ENCODE results near the gene RFC5. TPM values are rescaled to one million over a fixed set of nuclear protein-coding genes. Genes with fewer than 3 reads are reported as not detected.

RFC5 gene
- total and polyA plus RNA-seq, 7 experiments from 2014 or later: 6.3 to 40.3 (median 18.0) TPM

- Mint-ChIP-seq H3K4me1 (peaks cover 0 to 18% (median 2%) of the 10 kb centered on the region in 7 donors), H3K27ac (peak overlapping the region in 4 of 9 donors; percentile 1 to 42 (median 28)), H3K9me3 (peaks cover 0 to 3% (median 0%) of the 10 kb centered on the region in 11 donors), H3K4me3 (no peak overlapping the region), H3K27me3 (no peaks in the 10 kb centered on the region), H3K36me3 (peaks cover 6 to 46% (median 22%) of the 10 kb centered on the region in 5 donors)
- POLR2A ChIA-PET: no interaction called here
- H3K9me3 ChIP-seq (ENCODE audit: control insufficient read depth in 2 of 3, low read length in 3 of 3): no peaks in the 10 kb centered on the region
- peaks cover 3 to 56% (median 24%) of the 10 kb centered on the region in 3 experiments for H3K36me3 ChIP-seq (ENCODE audit: control insufficient read depth in 2 of 3, insufficient read depth in 3 of 3, low read length in 3 of 3)
- no peaks in the 10 kb centered on the region for H3K4me1 ChIP-seq (ENCODE audit: control insufficient read depth in 2 of 2, insufficient read depth in 2 of 2, low read length in 2 of 2)
- DNase-seq: no peak
- CTCF ChIA-PET: no interaction called here
- H3K27ac ChIP-seq (ENCODE audit: low read depth, low read length): no peak overlapping the region
- no peak for ATAC-seq
- intact Hi-C loops (cut with micrococcal nuclease): no loop called here
- H3K27me3 ChIP-seq (ENCODE audit: control insufficient read depth in 2 of 2, insufficient read depth in 2 of 2, low read length in 2 of 2): no peaks in the 10 kb centered on the region
- H3K4me3 ChIP-seq (ENCODE audit: low read length): no peak overlapping the region
Observed at GRCh38 chr12:118042091-118042490, 25.6 kb downstream of the RFC5 start.

GRCh38 chr12:118044075-118044474 is 27.6 kb downstream of the RFC5 start:
- ATAC-seq (no peak), DNase-seq (no peak)
- Mint-ChIP-seq H3K27ac (no peak overlapping the region), H3K4me1 (peaks cover 0 to 19% (median 2%) of the 10 kb centered on the region in 7 donors), H3K9me3 (peaks cover 0 to 3% (median 0%) of the 10 kb centered on the region in 11 donors), H3K27me3 (no peaks in the 10 kb centered on the region), H3K4me3 (no peak overlapping the region), H3K36me3 (peaks cover 6 to 54% (median 24%) of the 10 kb centered on the region in 5 donors)
- Histone ChIP-seq H3K9me3 (ENCODE audit: control insufficient read depth in 2 of 3, low read length in 3 of 3) (no peaks in the 10 kb centered on the region), H3K4me3 (ENCODE audit: low read length) (no peak overlapping the region), H3K27ac (ENCODE audit: low read depth, low read length) (no peak overlapping the region), H3K36me3 (ENCODE audit: control insufficient read depth in 2 of 3, insufficient read depth in 3 of 3, low read length in 3 of 3) (peaks cover 3 to 39% (median 17%) of the 10 kb centered on the region in 3 experiments), H3K4me1 (ENCODE audit: control insufficient read depth in 2 of 2, insufficient read depth in 2 of 2, low read length in 2 of 2) (no peaks in the 10 kb centered on the region), H3K27me3 (ENCODE audit: control insufficient read depth in 2 of 2, insufficient read depth in 2 of 2, low read length in 2 of 2) (no peaks in the 10 kb centered on the region)
- ChIA-PET CTCF (no interaction called here), POLR2A (no interaction called here)
- intact Hi-C loops (cut with micrococcal nuclease): no loop called here

GRCh38 chr12:118044577-118044976 is 28.1 kb downstream of the RFC5 start:
- intact Hi-C loops (cut with micrococcal nuclease): no loop called here
- no peaks in the 10 kb centered on the region for H3K27me3 ChIP-seq (ENCODE audit: control insufficient read depth in 2 of 2, insufficient read depth in 2 of 2, low read length in 2 of 2)
- ChIA-PET POLR2A (no interaction called here), CTCF (no interaction called here)
- Mint-ChIP-seq H3K4me3 (no peak overlapping the region), H3K27ac (peak overlapping the region in 1 of 9 donors; percentile 55), H3K4me1 (peaks cover 0 to 19% (median 2%) of the 10 kb centered on the region in 7 donors), H3K9me3 (peaks cover 0 to 3% (median 0%) of the 10 kb centered on the region in 11 donors), H3K27me3 (no peaks in the 10 kb centered on the region), H3K36me3 (peaks cover 6 to 55% (median 24%) of the 10 kb centered on the region in 5 donors)
- ATAC-seq (no peak), DNase-seq (no peak)
- no peaks in the 10 kb centered on the region for H3K9me3 ChIP-seq (ENCODE audit: control insufficient read depth in 2 of 3, low read length in 3 of 3)
- no peaks in the 10 kb centered on the region for H3K4me1 ChIP-seq (ENCODE audit: control insufficient read depth in 2 of 2, insufficient read depth in 2 of 2, low read length in 2 of 2)
- no peak overlapping the region for H3K27ac ChIP-seq (ENCODE audit: low read depth, low read length)
- no peak overlapping the region for H3K4me3 ChIP-seq (ENCODE audit: low read length)
- peaks cover 3 to 35% (median 17%) of the 10 kb centered on the region in 3 experiments for H3K36me3 ChIP-seq (ENCODE audit: control insufficient read depth in 2 of 3, insufficient read depth in 3 of 3, low read length in 3 of 3)

- no peak for DNase-seq
- H3K27me3 ChIP-seq (ENCODE audit: control insufficient read depth in 2 of 2, insufficient read depth in 2 of 2, low read length in 2 of 2): no peaks in the 10 kb centered on the region
- no peak overlapping the region for H3K27ac ChIP-seq (ENCODE audit: low read depth, low read length)
- Mint-ChIP-seq H3K9me3 (peaks cover 0 to 3% (median 0%) of the 10 kb centered on the region in 11 donors), H3K27ac (no peak overlapping the region), H3K4me3 (no peak overlapping the region), H3K4me1 (peaks cover 0 to 23% (median 3%) of the 10 kb centered on the region in 7 donors), H3K36me3 (peaks cover 8 to 61% (median 26%) of the 10 kb centered on the region in 5 donors), H3K27me3 (no peaks in the 10 kb centered on the region)
- H3K9me3 ChIP-seq (ENCODE audit: control insufficient read depth in 2 of 3, low read length in 3 of 3): no peaks in the 10 kb centered on the region
- ATAC-seq: no peak
- ChIA-PET CTCF (no interaction called here), POLR2A (no interaction called here)
- no peak overlapping the region for H3K4me3 ChIP-seq (ENCODE audit: low read length)
- no peaks in the 10 kb centered on the region for H3K4me1 ChIP-seq (ENCODE audit: control insufficient read depth in 2 of 2, insufficient read depth in 2 of 2, low read length in 2 of 2)
- intact Hi-C loops (cut with micrococcal nuclease): no loop called here
- H3K36me3 ChIP-seq (ENCODE audit: control insufficient read depth in 2 of 3, insufficient read depth in 3 of 3, low read length in 3 of 3): peaks cover 3 to 39% (median 10%) of the 10 kb centered on the region in 3 experiments
Observed at GRCh38 chr12:118046430-118046829, 29.9 kb downstream of the RFC5 start.

GRCh38 chr12:118050972-118051910 is 34.7 kb downstream of the RFC5 start:
- H3K27me3 ChIP-seq (ENCODE audit: control insufficient read depth in 2 of 2, insufficient read depth in 2 of 2, low read length in 2 of 2): no peaks in the 10 kb centered on the region
- H3K9me3 Mint-ChIP-seq: peaks cover 0 to 2% (median 0%) of the 10 kb centered on the region in 11 donors
- H3K36me3 Mint-ChIP-seq: peaks cover 8 to 41% (median 27%) of the 10 kb centered on the region in 5 donors
- no peak overlapping the region for H3K4me3 Mint-ChIP-seq
- H3K4me3 ChIP-seq (ENCODE audit: low read length): no peak overlapping the region
- H3K36me3 ChIP-seq (ENCODE audit: control insufficient read depth in 2 of 3, insufficient read depth in 3 of 3, low read length in 3 of 3): peaks cover 0 to 30% (median 0%) of the 10 kb centered on the region in 3 experiments
- intact Hi-C loops (cut with micrococcal nuclease): no loop called here
- DNase-seq (no peak), ATAC-seq (no peak)
- CTCF ChIA-PET: no interaction called here
- H3K27me3 Mint-ChIP-seq: no peaks in the 10 kb centered on the region
- H3K4me1 Mint-ChIP-seq: peaks cover 8 to 27% (median 20%) of the 10 kb centered on the region in 7 donors
- no peak overlapping the region for H3K27ac ChIP-seq (ENCODE audit: low read depth, low read length)
- peak overlapping the region in 1 of 9 donors; percentile 48 for H3K27ac Mint-ChIP-seq
- H3K4me1 ChIP-seq (ENCODE audit: control insufficient read depth in 2 of 2, insufficient read depth in 2 of 2, low read length in 2 of 2): peaks cover 0 to 14% of the 10 kb centered on the region in 2 donors
- POLR2A ChIA-PET: interaction anchor here (0.9 kb wide), 1 partner anchor 22 kb away, joined by 4 read pairs; no protein-coding TSS in a partner anchor
- no peaks in the 10 kb centered on the region for H3K9me3 ChIP-seq (ENCODE audit: control insufficient read depth in 2 of 3, low read length in 3 of 3)

- peaks cover 8 to 36% (median 25%) of the 10 kb centered on the region in 5 donors for H3K36me3 Mint-ChIP-seq
- CTCF ChIA-PET: interaction anchor here (0.6 kb wide), 1 partner anchor 150 kb away, joined by 3 read pairs; no protein-coding TSS in a partner anchor
- Histone ChIP-seq H3K4me3 (ENCODE audit: low read length) (no peak overlapping the region), H3K27me3 (ENCODE audit: control insufficient read depth in 2 of 2, insufficient read depth in 2 of 2, low read length in 2 of 2) (no peaks in the 10 kb centered on the region), H3K4me1 (ENCODE audit: control insufficient read depth in 2 of 2, insufficient read depth in 2 of 2, low read length in 2 of 2) (peaks cover 0 to 14% of the 10 kb centered on the region in 2 donors), H3K9me3 (ENCODE audit: control insufficient read depth in 2 of 3, low read length in 3 of 3) (no peaks in the 10 kb centered on the region), H3K27ac (ENCODE audit: low read depth, low read length) (no peak overlapping the region), H3K36me3 (ENCODE audit: control insufficient read depth in 2 of 3, insufficient read depth in 3 of 3, low read length in 3 of 3) (peaks cover 0 to 28% (median 0%) of the 10 kb centered on the region in 3 experiments)
- ATAC-seq (no peak), DNase-seq (peak in 1 of 9 donors; percentile 37)
- POLR2A ChIA-PET: no interaction called here
- peaks cover 11 to 27% (median 20%) of the 10 kb centered on the region in 7 donors for H3K4me1 Mint-ChIP-seq
- H3K27ac Mint-ChIP-seq: peak overlapping the region in 7 of 9 donors; percentile 0 to 65 (median 14)
- H3K9me3 Mint-ChIP-seq: peaks cover 0 to 2% (median 0%) of the 10 kb centered on the region in 11 donors
- no peak overlapping the region for H3K4me3 Mint-ChIP-seq
- H3K27me3 Mint-ChIP-seq: no peaks in the 10 kb centered on the region
- intact Hi-C loops (cut with micrococcal nuclease): no loop called here
Observed at GRCh38 chr12:118052324-118053070, 36.0 kb downstream of the RFC5 start.
